ENCODE results near the gene ZNF101. TPM values are rescaled to one million over a fixed set of nuclear protein-coding genes. Genes with fewer than 3 reads are reported as not detected.

The ZNF101 gene
- polyA plus RNA-seq, 1 donor (not counting 4 experiments of a cell fraction or from before 2014, with no cell fraction given): 9.8 TPM

GRCh38 chr19:19619849-19620210 lies 48.8 kb upstream of the ZNF101 start:
- DNase-seq (ENCODE audit: low read depth, low spot score) (no peak), FAIRE-seq (no peak)
- no peak overlapping the region for H3K4me3 ChIP-seq (ENCODE audit: control insufficient read depth in 2 of 3, extremely low read depth in 1 of 3, insufficient read depth in 2 of 3, low read depth in 1 of 3, low read length in 3 of 3)
- H3K4me2 ChIP-seq (ENCODE audit: control insufficient read depth, extremely low read depth, insufficient read depth, low read depth, low read length): no peak overlapping the region
- no peaks in the 10 kb centered on the region for H4K20me1 ChIP-seq (ENCODE audit: control insufficient read depth, extremely low read depth, insufficient read depth, low read length)
- no peaks in the 10 kb centered on the region for H3K27me3 ChIP-seq (ENCODE audit: control insufficient read depth, extremely low read depth, insufficient read depth, low read length)
- no peak overlapping the region for H3K27ac ChIP-seq (ENCODE audit: control insufficient read depth, insufficient read depth, low read length)
- dilution Hi-C loops (cut with MboI; ENCODE audit: extremely low pct_ligation_motif_present, low sequenced_read_pairs): no loop called here
- no peaks in the 10 kb centered on the region for H3K4me1 ChIP-seq (ENCODE audit: control insufficient read depth, extremely low read depth, insufficient read depth, low read length)
- no peaks in the 10 kb centered on the region for H3K79me2 ChIP-seq (ENCODE audit: control insufficient read depth, insufficient read depth, low read length)
- H3K36me3 ChIP-seq (ENCODE audit: control insufficient read depth in 2 of 2, extremely low read depth in 1 of 2, insufficient read depth in 2 of 2, low read length in 2 of 2): peaks cover 0 to 1% of the 10 kb centered on the region in 2 experiments
- no peaks in the 10 kb centered on the region for H3K9me3 ChIP-seq (ENCODE audit: control insufficient read depth, low read depth, low read length)
- TF ChIP-seq EZH2 (IDR thresholded peaks at IDR 0.05; ENCODE audit: low read length) (no peak), CTCF (optimal IDR thresholded peaks at IDR 0.05 in 1 of 3, IDR thresholded peaks at IDR 0.05 in 1 of 3, conservative IDR thresholded peaks at IDR 0.05 in 1 of 3; ENCODE audit: extremely low read depth in 1 of 3, insufficient read depth in 2 of 3, low read length in 3 of 3) (no peak)
- H2AFZ ChIP-seq (ENCODE audit: control insufficient read depth, low read length): no peak overlapping the region
- no peak overlapping the region for H3K9ac ChIP-seq (ENCODE audit: control insufficient read depth, extremely low read depth, insufficient read depth, low read length)
- H3K9me1 ChIP-seq (ENCODE audit: control insufficient read depth, extremely low read depth, insufficient read depth, low read length): no peaks in the 10 kb centered on the region

- no peak for TF ChIP-seq EZH2 (IDR thresholded peaks at IDR 0.05; ENCODE audit: low read length)
- TF ChIP-seq CTCF (optimal IDR thresholded peaks at IDR 0.05 in 1 of 3, IDR thresholded peaks at IDR 0.05 in 1 of 3, conservative IDR thresholded peaks at IDR 0.05 in 1 of 3; ENCODE audit: extremely low read depth in 1 of 3, insufficient read depth in 2 of 3, low read length in 3 of 3): no peak
- Histone ChIP-seq H3K27me3 (ENCODE audit: control insufficient read depth, extremely low read depth, insufficient read depth, low read length) (no peaks in the 10 kb centered on the region), H3K4me1 (ENCODE audit: control insufficient read depth, extremely low read depth, insufficient read depth, low read length) (peaks cover 5% of the 10 kb centered on the region), H3K9me1 (ENCODE audit: control insufficient read depth, extremely low read depth, insufficient read depth, low read length) (no peaks in the 10 kb centered on the region), H3K9me3 (ENCODE audit: control insufficient read depth, low read depth, low read length) (no peaks in the 10 kb centered on the region), H3K4me3 (ENCODE audit: control insufficient read depth in 2 of 3, extremely low read depth in 1 of 3, insufficient read depth in 2 of 3, low read depth in 1 of 3, low read length in 3 of 3) (no peak overlapping the region), H3K4me2 (ENCODE audit: control insufficient read depth, extremely low read depth, insufficient read depth, low read depth, low read length) (no peak overlapping the region), H4K20me1 (ENCODE audit: control insufficient read depth, extremely low read depth, insufficient read depth, low read length) (peaks cover 3% of the 10 kb centered on the region), H3K27ac (ENCODE audit: control insufficient read depth, insufficient read depth, low read length) (no peak overlapping the region), H3K36me3 (ENCODE audit: control insufficient read depth in 2 of 2, extremely low read depth in 1 of 2, insufficient read depth in 2 of 2, low read length in 2 of 2) (peaks cover 0 to 1% of the 10 kb centered on the region in 2 experiments), H3K9ac (ENCODE audit: control insufficient read depth, extremely low read depth, insufficient read depth, low read length) (no peak overlapping the region), H3K79me2 (ENCODE audit: control insufficient read depth, insufficient read depth, low read length) (peaks cover 3% of the 10 kb centered on the region), H2AFZ (ENCODE audit: control insufficient read depth, low read length) (no peak overlapping the region)
- DNase-seq (ENCODE audit: low read depth, low spot score) (no peak), FAIRE-seq (no peak)
- dilution Hi-C loops (cut with MboI; ENCODE audit: extremely low pct_ligation_motif_present, low sequenced_read_pairs): no loop called here
Measured at GRCh38 chr19:19623383-19623782, 45.3 kb upstream of the ZNF101 start.
